Trophoblast cell (in vitro differentiated cells and primary cell): Measurements from ENCODE around the gene HNRNPCL1.
A peak's percentile ranks its signal among the peaks of the same experiment; 100 is the strongest.

ENCODE experiments used
- DNase-seq, 2 donors: peaks; one replicate each; pipeline ENCODE4 v3.0.0-alpha.2; 2016
- H2AFZ ChIP-seq: 2 replicates; pipeline ENCODE4 v1.6.1; 2013; ENCODE audit warnings: low read length, moderate library complexity, mild to moderate bottlenecking; ENCODE audit not compliant: insufficient read depth, poor library complexity
- H2AK5ac ChIP-seq: 2 replicates; pipeline ENCODE4 v1.6.1; 2013; ENCODE audit warnings: mild to moderate bottlenecking, low read length
- H2BK120ac ChIP-seq: 2 replicates; pipeline ENCODE4 v1.6.1; 2013; ENCODE audit warnings: low read length, mild to moderate bottlenecking, moderate library complexity; ENCODE audit not compliant: insufficient read depth, poor library complexity
- H2BK12ac ChIP-seq: 2 replicates; pipeline ENCODE4 v1.6.1; 2013; ENCODE audit warnings: mild to moderate bottlenecking, low read length, moderate library complexity
- H2BK5ac ChIP-seq: 2 replicates; pipeline ENCODE4 v1.6.1; 2013; ENCODE audit warnings: low read length, low read depth, moderate library complexity, mild to moderate bottlenecking; ENCODE audit not compliant: poor library complexity
- H3K14ac ChIP-seq: 2 replicates; pipeline ENCODE4 v1.6.1; 2013; ENCODE audit warnings: mild to moderate bottlenecking, low read length
- H3K18ac ChIP-seq: 2 replicates; pipeline ENCODE4 v1.6.1; 2013; ENCODE audit warnings: mild to moderate bottlenecking, low read length
- H3K23ac ChIP-seq: 2 replicates; pipeline ENCODE4 v1.6.1; 2013; ENCODE audit warnings: low read length
- H3K27ac ChIP-seq: 2 replicates; pipeline ENCODE4 v1.5.1; 2013; ENCODE audit warnings: low read depth, mild to moderate bottlenecking, inconsistent platforms, low read length, moderate library complexity
- H3K27me3 ChIP-seq: 2 replicates; pipeline ENCODE4 v1.6.1; 2013; ENCODE audit warnings: inconsistent platforms, mild to moderate bottlenecking, low read length, moderate library complexity; ENCODE audit not compliant: insufficient read depth
- H3K36me3 ChIP-seq, 2 experiments: 1 replicate in 1 of 2; 2 replicates in 1 of 2; pipeline ENCODE4 v1.6.1; 2013; ENCODE audit warnings: low read length in 2 of 2, mild to moderate bottlenecking in 2 of 2, moderate library complexity in 1 of 2; ENCODE audit not compliant: insufficient read depth in 2 of 2, control insufficient read depth in 1 of 2
- H3K4ac ChIP-seq: 2 replicates; pipeline ENCODE4 v1.6.1; 2013; ENCODE audit warnings: low read depth, mild to moderate bottlenecking, low read length, moderate library complexity
- H3K4me1 ChIP-seq, 2 experiments: 1 replicate in 1 of 2; 2 replicates in 1 of 2; pipeline ENCODE4 v1.6.1; 2013; ENCODE audit warnings: low read length in 2 of 2, mild to moderate bottlenecking in 2 of 2, moderate library complexity in 1 of 2; ENCODE audit not compliant: insufficient read depth in 2 of 2, control insufficient read depth in 1 of 2
- H3K4me2 ChIP-seq: 2 replicates; pipeline ENCODE4 v1.6.1; 2013; ENCODE audit warnings: inconsistent platforms, mild to moderate bottlenecking, low read length, moderate library complexity
- H3K4me3 ChIP-seq: 2 replicates; pipeline ENCODE4 v1.5.1; 2013; ENCODE audit warnings: mild to moderate bottlenecking, low read depth, low read length, inconsistent platforms
- H3K79me1 ChIP-seq: one replicate; pipeline ENCODE4 v1.6.1; 2013; ENCODE audit warnings: low read length
- H3K79me2 ChIP-seq: 2 replicates; pipeline ENCODE4 v1.6.1; 2013; ENCODE audit warnings: low read length, mild to moderate bottlenecking; ENCODE audit not compliant: control insufficient read depth, insufficient read depth, poor library complexity
- H3K9ac ChIP-seq: 2 replicates; pipeline ENCODE4 v1.6.1; 2013; ENCODE audit warnings: mild to moderate bottlenecking, low read length
- H3K9me3 ChIP-seq: 2 replicates; pipeline ENCODE4 v1.6.1; 2013; ENCODE audit warnings: low read depth, mild to moderate bottlenecking, control low read depth, inconsistent platforms, low read length; ENCODE audit not compliant: insufficient read depth
- H4K12ac ChIP-seq: 2 replicates; pipeline ENCODE4 v1.6.1; 2013; ENCODE audit warnings: low read depth, mild to moderate bottlenecking, low read length, moderate library complexity
- H4K8ac ChIP-seq: 2 replicates; pipeline ENCODE4 v1.6.1; 2013; ENCODE audit warnings: low read depth, mild to moderate bottlenecking, low read length, moderate library complexity
- H4K91ac ChIP-seq: one replicate; pipeline ENCODE4 v1.6.1; 2013; ENCODE audit warnings: low read depth, mild to moderate bottlenecking, low read length, moderate library complexity
- WGBS: extraction: QIAGEN DNeasy Blood & Tissue Kit; methylation state at CpG from one replicate; pipeline ENCODE4 v1.1.7; 2013; ENCODE audit warnings: missing lambda C conversion rate; ENCODE audit not compliant: insufficient read length, insufficient coverage; ENCODE audit errors: extremely low coverage; 5-methylcytosine and 5-hydroxymethylcytosine counted together

The HNRNPCL1 gene

DNA sequence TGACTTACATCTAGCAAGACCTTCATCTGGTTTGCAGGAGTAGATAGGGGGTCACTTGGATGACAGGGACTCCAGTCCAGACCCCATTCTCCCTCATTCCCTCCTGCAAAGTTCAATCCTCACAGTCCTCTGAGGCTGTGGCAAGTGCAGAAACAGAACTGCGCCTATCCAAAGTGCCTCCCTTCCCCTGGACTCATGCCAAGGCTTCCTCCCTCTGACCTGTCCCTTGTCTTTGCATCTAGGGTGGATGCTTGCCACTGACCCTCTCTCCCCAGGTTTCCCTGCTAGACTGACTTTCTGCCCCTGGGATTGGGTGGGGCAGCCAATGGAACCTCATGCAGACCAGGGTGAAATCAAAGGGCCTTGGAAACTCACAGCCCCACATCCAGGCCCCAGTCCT, 38.6 kb downstream of the HNRNPCL1 start:
- H2AFZ ChIP-seq, result no peak overlapping the region
- H3K14ac ChIP-seq, result no peak overlapping the region
- H3K27me3 ChIP-seq, result no peaks in the 10 kb centered on the region
- H2BK12ac ChIP-seq, result no peak overlapping the region
- H3K36me3 ChIP-seq, result no peaks in the 10 kb centered on the region
- H3K9ac ChIP-seq, result no peak overlapping the region
- no peak overlapping the region for H4K12ac ChIP-seq
- DNase-seq, result no peak
- no peak overlapping the region for H2BK120ac ChIP-seq
- no peaks in the 10 kb centered on the region for H3K79me1 ChIP-seq
- H3K79me2 ChIP-seq, result no peaks in the 10 kb centered on the region
- H3K18ac ChIP-seq, result no peak overlapping the region
- H2AK5ac ChIP-seq, result no peak overlapping the region
- no peak overlapping the region for H3K23ac ChIP-seq
- H3K4me1 ChIP-seq, result no peaks in the 10 kb centered on the region
- H3K4ac ChIP-seq, result no peak overlapping the region
- no peak overlapping the region for H3K4me2 ChIP-seq
- H4K91ac ChIP-seq, result no peak overlapping the region
- no peak overlapping the region for H3K4me3 ChIP-seq
- no CpG with 5 or more reads among the region's 1 CpG for WGBS
- H3K27ac ChIP-seq, result no peak overlapping the region
- H3K9me3 ChIP-seq, result peaks cover 32% of the 10 kb centered on the region
- no peak overlapping the region for H2BK5ac ChIP-seq
- no peak overlapping the region for H4K8ac ChIP-seq

DNA sequence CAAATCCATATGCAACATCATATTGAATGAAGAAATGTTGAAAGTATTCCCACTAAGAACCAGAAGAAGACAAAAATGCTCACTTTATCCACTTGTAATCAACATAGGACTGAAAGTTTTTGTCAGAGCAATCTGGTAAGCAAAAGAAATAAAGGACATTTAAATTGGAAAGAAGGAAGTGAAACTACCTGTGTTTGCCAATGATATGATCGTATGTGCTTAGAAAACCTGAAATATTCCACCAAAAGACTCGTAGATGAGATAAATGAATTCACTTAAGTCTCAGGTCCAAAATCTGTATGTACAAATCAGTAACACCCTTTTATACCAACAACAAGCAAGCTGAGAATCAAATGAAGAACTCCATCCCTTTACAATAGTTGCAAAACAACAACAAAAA, 48.8 kb downstream of the HNRNPCL1 start:
- Histone ChIP-seq H2BK5ac (no peak overlapping the region), H3K27me3 (no peaks in the 10 kb centered on the region), H2BK120ac (no peak overlapping the region), H3K4me3 (no peak overlapping the region), H2AK5ac (no peak overlapping the region), H3K9me3 (peaks cover 13% of the 10 kb centered on the region), H3K14ac (no peak overlapping the region), H3K9ac (no peak overlapping the region), H3K36me3 (no peaks in the 10 kb centered on the region), H3K4me2 (no peak overlapping the region), H4K91ac (no peak overlapping the region), H3K79me2 (no peaks in the 10 kb centered on the region), H3K27ac (no peak overlapping the region), H2AFZ (no peak overlapping the region), H3K18ac (no peak overlapping the region), H3K79me1 (no peaks in the 10 kb centered on the region), H4K8ac (no peak overlapping the region), H4K12ac (no peak overlapping the region), H2BK12ac (no peak overlapping the region), H3K4ac (no peak overlapping the region), H3K23ac (no peak overlapping the region), H3K4me1 (peaks cover 0 to 3% of the 10 kb centered on the region in 2 experiments)
- DNase-seq, result no peak
- WGBS, result no CpG with 5 or more reads among the region's 2 CpGs

DNA sequence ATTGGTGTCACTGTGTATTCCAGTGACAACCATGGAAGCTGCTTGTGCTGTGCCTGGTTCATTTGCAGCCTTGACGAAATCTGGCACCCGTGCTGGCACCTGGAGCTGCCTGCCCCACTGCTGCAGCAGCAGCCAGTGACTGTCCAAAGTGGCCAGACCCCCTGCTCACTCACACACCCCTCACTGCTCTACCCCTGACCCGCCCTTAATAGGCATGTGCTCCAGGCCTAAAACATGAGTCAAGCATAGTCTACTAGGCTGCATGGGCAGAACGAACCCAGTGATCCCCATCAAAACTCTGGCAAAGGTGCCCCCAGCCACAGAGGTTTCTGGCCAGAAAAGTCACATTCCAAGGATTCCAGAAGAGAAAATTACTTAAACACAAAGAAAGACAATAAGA, 49.6 kb downstream of the HNRNPCL1 start:
- Histone ChIP-seq H3K4me2 (no peak overlapping the region), H3K27me3 (no peaks in the 10 kb centered on the region), H3K23ac (no peak overlapping the region), H2AK5ac (no peak overlapping the region), H4K91ac (no peak overlapping the region), H3K9me3 (peaks cover 13% of the 10 kb centered on the region), H2AFZ (no peak overlapping the region), H3K14ac (no peak overlapping the region), H4K8ac (no peak overlapping the region), H3K27ac (no peak overlapping the region), H2BK12ac (no peak overlapping the region), H3K4me3 (no peak overlapping the region), H3K4me1 (peaks cover 0 to 3% of the 10 kb centered on the region in 2 experiments), H3K9ac (no peak overlapping the region), H3K79me2 (no peaks in the 10 kb centered on the region), H3K79me1 (no peaks in the 10 kb centered on the region), H3K36me3 (no peaks in the 10 kb centered on the region), H4K12ac (no peak overlapping the region), H3K4ac (no peak overlapping the region), H3K18ac (no peak overlapping the region), H2BK5ac (no peak overlapping the region), H2BK120ac (no peak overlapping the region)
- peak in 1 of 2 donors; percentile 43 for DNase-seq
- WGBS, result no CpG with 5 or more reads among the region's 4 CpGs
